ENCODE data around the gene DCST2. TPM values are rescaled to one million over a fixed set of nuclear protein-coding genes. Genes with fewer than 3 reads are reported as not detected.

Gene DCST2
- polyA plus RNA-seq, 2 of the 4 experiments (the other 2 are of a cell fraction) = 0.23 to 1.0 TPM

- H3K9me3 ChIP-seq = no peaks in the 10 kb centered on the region
- WGBS (ENCODE audit: missing lambda C conversion rate) = 6% methylated on average over 8 of the region's 15 CpGs
- H3K4me3 ChIP-seq = peak within 1 kb of the TSS; percentile 65
- peaks cover 41% of the 10 kb centered on the region for H3K4me1 ChIP-seq
- no peak for FAIRE-seq
- ChIA-PET CTCF (interaction anchor here (0.6 to 2.2 kb wide), 5 partner anchors 94 to 981 kb away, joined by 3 to 7 read pairs (median 3); no protein-coding TSS in a partner anchor), POLR2A (interaction anchor here (0.6 to 6.3 kb wide), 15 partner anchors 9 to 370 kb away, joined by 3 to 91 read pairs (median 6); partner anchors contain the start of genes ADAM15, FLAD1, LENEP and PBXIP1)
- peak within 1 kb of the TSS; percentile 99 for H3K4me2 ChIP-seq
- peak; percentile 93 to 94 for DNase-seq (ENCODE audit: low read depth in 1 of 2, low spot score in 1 of 2)
- H3K27ac ChIP-seq = peak within 1 kb of the TSS; percentile 98 to 100
- peak; percentile 54 to 74 for ATAC-seq
- no peak for TF ChIP-seq EHMT2 (IDR thresholded peaks at IDR 0.05; ENCODE audit: low read depth)
- no peak for TF ChIP-seq HDAC2 (IDR thresholded peaks at IDR 0.05)
- no peak for TF ChIP-seq RCOR1 (IDR thresholded peaks at IDR 0.05; ENCODE audit: low read depth, low read length)
- no peak for TF ChIP-seq BHLHE40 (IDR thresholded peaks at IDR 0.05; ENCODE audit: low read depth, low read length)
- no peak for TF ChIP-seq NR3C1 (IDR thresholded peaks at IDR 0.05)
- TF ChIP-seq NFE2L2 (conservative IDR thresholded peaks at IDR 0.05; ENCODE audit: low read length) = no peak
- TF ChIP-seq CHD2 (IDR thresholded peaks at IDR 0.05; ENCODE audit: low read length, partially characterized antibody) = no peak
- TF ChIP-seq FOXS1 (CRISPR knock-in tag; IDR thresholded peaks at IDR 0.05) = no peak
- no peak for TF ChIP-seq ELK1 (IDR thresholded peaks at IDR 0.05; ENCODE audit: low read depth, low read length)
- TF ChIP-seq TFCP2L1 (CRISPR knock-in tag; IDR thresholded peaks at IDR 0.05) = 0 out of 2 replicates have a peak, but pooled peaks have one; percentile 42
- TF ChIP-seq CBX2 (IDR thresholded peaks at IDR 0.05; ENCODE audit: borderline replicate concordance, low read depth) = no peak
- no peak for TF ChIP-seq FOSB (CRISPR knock-in tag; IDR thresholded peaks at IDR 0.05)
- TF ChIP-seq POLR2A (IDR thresholded peaks at IDR 0.05; ENCODE audit: low read length) = peak; percentile 94
- TF ChIP-seq SMC3 (IDR thresholded peaks at IDR 0.05) = no peak
- no peak for TF ChIP-seq KDM5A (IDR thresholded peaks at IDR 0.05)
- TF ChIP-seq TP53 (CRISPR knock-in tag; IDR thresholded peaks at IDR 0.05) = peak; percentile 71; the same call in 1 of the 2 replicates
- TF ChIP-seq ZSCAN20 (CRISPR knock-in tag; IDR thresholded peaks at IDR 0.05) = no peak
- 0 out of 2 replicates have a peak, but pooled peaks have one; percentile 23 for TF ChIP-seq FOSL2 (IDR thresholded peaks at IDR 0.05)
- TF ChIP-seq FOSL2 (CRISPR knock-in tag; IDR thresholded peaks at IDR 0.05) = peak; percentile 81
- peak; percentile 79; the same call in 2 of the 3 replicates for TF ChIP-seq BCL3 (IDR thresholded peaks at IDR 0.05)
- TF ChIP-seq MYC (IDR thresholded peaks at IDR 0.05; ENCODE audit: borderline replicate concordance, low read length) = no peak
- 0 out of 2 replicates have a peak, but pooled peaks have one; percentile 27 for TF ChIP-seq RARB (CRISPR knock-in tag; IDR thresholded peaks at IDR 0.05)
- TF ChIP-seq RNF2 (IDR thresholded peaks at IDR 0.05; ENCODE audit: borderline replicate concordance, low read depth) = no peak
- peak; percentile 26 for TF ChIP-seq MAX (IDR thresholded peaks at IDR 0.05)
- no peak for TF ChIP-seq USF2 (IDR thresholded peaks at IDR 0.05)
- TF ChIP-seq PHF8 (IDR thresholded peaks at IDR 0.05; ENCODE audit: borderline replicate concordance, low read depth) = no peak
- no peak for TF ChIP-seq ZC3H11A (IDR thresholded peaks at IDR 0.05)
- peak; percentile 28; the same call in 1 of the 2 replicates for TF ChIP-seq HEYL (CRISPR knock-in tag; IDR thresholded peaks at IDR 0.05)
- TF ChIP-seq EHF (CRISPR knock-in tag; IDR thresholded peaks at IDR 0.05) = 0 out of 2 replicates have a peak, but pooled peaks have one; percentile 32
- TF ChIP-seq RFX5 (IDR thresholded peaks at IDR 0.05) = no peak
- no peak for TF ChIP-seq E2F6 (IDR thresholded peaks at IDR 0.05; ENCODE audit: borderline replicate concordance, low read depth)
- no peak for TF ChIP-seq CEBPB (IDR thresholded peaks at IDR 0.05)
- TF ChIP-seq MAFK (IDR thresholded peaks at IDR 0.05; ENCODE audit: partially characterized antibody) = peak; percentile 63
- TF ChIP-seq CTCF (IDR thresholded peaks at IDR 0.05) = no peak
- TF ChIP-seq GATA3 (IDR thresholded peaks at IDR 0.05; ENCODE audit: borderline replicate concordance) = 0 out of 2 replicates have a peak, but pooled peaks have one; percentile 11
- TF ChIP-seq HOXA7 (CRISPR knock-in tag; IDR thresholded peaks at IDR 0.05) = 0 out of 2 replicates have a peak, but pooled peaks have one; percentile 70
- peak; percentile 83; the same call in 1 of the 2 replicates for TF ChIP-seq MAZ (IDR thresholded peaks at IDR 0.05; ENCODE audit: borderline replicate concordance, low read depth, low read length)
Observed at GRCh38 chr1:154970631-154971340, 62.8 kb downstream of the DCST2 start, which contains the start of gene SHC1. TSS of gene SHC1 (minus strand) at chr1:154970747. CDS start at chr1:154970526, 221 bp downstream.

All from A549 (cell line).